ENCODE data around the gene SPSB3.
"Not testable (repeated sequence)": the region's sequence is repeated elsewhere in the genome, so short reads cannot be mapped to it uniquely, and the experiment has no call there.

SPSB3 gene

GRCh38 chr16:1808691-1809090 lies 26.3 kb upstream of the SPSB3 start:
- no peak overlapping the region for H3K4me3 ChIP-seq (ENCODE audit: low read depth, low read length)
- no peak for TF ChIP-seq CTCF (IDR thresholded peaks at IDR 0.05; ENCODE audit: low read depth, low read length, missing control alignments)
- DNase-seq (ENCODE audit: low read depth) = no peak

- H3K4me3 ChIP-seq (ENCODE audit: low read depth, low read length) = no peak overlapping the region
- no peak for TF ChIP-seq CTCF (IDR thresholded peaks at IDR 0.05; ENCODE audit: low read depth, low read length, missing control alignments)
- DNase-seq (ENCODE audit: low read depth) = no peak
Measured at GRCh38 chr16:1807626-1808025, 25.3 kb upstream of the SPSB3 start.

- DNase-seq (ENCODE audit: low read depth) = no peak
- H3K4me3 ChIP-seq (ENCODE audit: low read depth, low read length) = no peak overlapping the region
- TF ChIP-seq CTCF (IDR thresholded peaks at IDR 0.05; ENCODE audit: low read depth, low read length, missing control alignments) = no peak
Measured at GRCh38 chr16:1800701-1801100, 18.3 kb upstream of the SPSB3 start.

- not testable (repeated sequence) for H3K4me3 ChIP-seq (ENCODE audit: low read depth, low read length); DNase-seq (ENCODE audit: low read depth)
Measured at GRCh38 chr16:1799263-1799662, 16.9 kb upstream of the SPSB3 start.

GRCh38 chr16:1794908-1795666 lies 12.7 kb upstream of the SPSB3 start:
- no peak for DNase-seq (ENCODE audit: low read depth)
- H3K4me3 ChIP-seq (ENCODE audit: low read depth, low read length) = no peak overlapping the region
- TF ChIP-seq CTCF (IDR thresholded peaks at IDR 0.05; ENCODE audit: low read depth, low read length, missing control alignments) = no peak

GRCh38 chr16:1794221-1794871 lies 12.0 kb upstream of the SPSB3 start:
- no peak overlapping the region for H3K4me3 ChIP-seq (ENCODE audit: low read depth, low read length)
- no peak for DNase-seq (ENCODE audit: low read depth)
- TF ChIP-seq CTCF (IDR thresholded peaks at IDR 0.05; ENCODE audit: low read depth, low read length, missing control alignments) = no peak

GRCh38 chr16:1793578-1794220 lies 11.3 kb upstream of the SPSB3 start, which contains the start of gene IGFALS:
Gene IGFALS, minus strand, starts transcription at chr16:1793705. Its CDS starts 53 bp downstream, at chr16:1793652.
- TF ChIP-seq CTCF (IDR thresholded peaks at IDR 0.05; ENCODE audit: low read depth, low read length, missing control alignments) = no peak
- no peak within 1 kb of the TSS for H3K4me3 ChIP-seq (ENCODE audit: low read depth, low read length)
- no peak for DNase-seq (ENCODE audit: low read depth)
